HepG2 (cell line): ENCODE results near the gene KDM3B. TPM values are rescaled to one million over a fixed set of nuclear protein-coding genes. Genes with fewer than 3 reads are reported as not detected.

Experiments used
- HOXA3 ChIP-seq: sonication (generic); formaldehyde crosslinking; IDR thresholded peaks from 2 replicates; pipeline ENCODE4 v1.5.0; 2020; ENCODE audit warnings: missing genetic modification reagents
- MLX ChIP-seq: IDR thresholded peaks from 2 replicates; pipeline ENCODE4 v1.6.1; 2016
- MTERF4 ChIP-seq: sonication (generic); formaldehyde crosslinking; IDR thresholded peaks from 2 replicates; pipeline ENCODE4 v1.8.0; 2023; ENCODE audit warnings: mild to moderate bottlenecking, missing genetic modification reagents
- SMAD9 ChIP-seq: sonication (generic); formaldehyde crosslinking; IDR thresholded peaks from 2 replicates; pipeline ENCODE4 v1.5.1; 2020; ENCODE audit warnings: mild to moderate bottlenecking, missing genetic modification reagents
- SP1 ChIP-seq, 2 experiments: fragments of 450-650 bp in 1 of 2; sonication (generic) in 1 of 2; formaldehyde crosslinking in 1 of 2; IDR thresholded peaks; 2 replicates each; pipeline versions ENCODE4 v1.4.0 to v1.6.1; 2016 to 2020; ENCODE audit warnings: missing genetic modification reagents in 1 of 2
- STAG1 ChIP-seq: sonication (generic); formaldehyde crosslinking; IDR thresholded peaks from 2 replicates; pipeline ENCODE4 v1.4.0; 2020; ENCODE audit warnings: missing genetic modification reagents
- U2AF1 ChIP-seq: fragments of 200-400 bp; formaldehyde crosslinking; optimal IDR thresholded peaks from 2 replicates; pipeline ENCODE3; 2017; ENCODE audit warnings: mild to moderate bottlenecking, low read depth, low read length
- USF2 ChIP-seq, 2 experiments: sonication (generic) in 1 of 2; formaldehyde crosslinking in 1 of 2; IDR thresholded peaks; 2 replicates each; pipeline versions ENCODE4 v1.5.1 to v1.6.1; 2011 to 2020; ENCODE audit warnings: borderline replicate concordance in 1 of 2, low read depth in 1 of 2, low read length in 1 of 2, mild to moderate bottlenecking in 1 of 2, missing genetic modification reagents in 1 of 2, moderate library complexity in 1 of 2
- WIZ ChIP-seq: sonication (generic); formaldehyde crosslinking; IDR thresholded peaks from 2 replicates; pipeline ENCODE4 v1.5.1; 2020; ENCODE audit warnings: mild to moderate bottlenecking, missing genetic modification reagents
- ZBTB26 ChIP-seq: IDR thresholded peaks from 2 replicates; pipeline ENCODE4 v1.6.1; 2016; ENCODE audit warnings: missing compliant biosample characterization, missing genetic modification reagents, borderline replicate concordance
- ZEB1 ChIP-seq: IDR thresholded peaks from 2 replicates; pipeline ENCODE4 v1.6.1; 2012; ENCODE audit warnings: mild to moderate bottlenecking, low read depth, inconsistent platforms; ENCODE audit not compliant: insufficient replicate concordance
- ZMAT5 ChIP-seq: sonication (generic); formaldehyde crosslinking; IDR thresholded peaks from 2 replicates; pipeline ENCODE4 v1.5.0; 2020; ENCODE audit warnings: mild to moderate bottlenecking, low read depth, missing genetic modification reagents, borderline replicate concordance
- ZNF275 ChIP-seq: sonication (generic); formaldehyde crosslinking; IDR thresholded peaks from 2 replicates; pipeline ENCODE4 v1.8.0; 2022; ENCODE audit warnings: missing genetic modification reagents, mild to moderate bottlenecking, inconsistent platforms, borderline replicate concordance
- ZNF282 ChIP-seq: fragments of 450-650 bp; IDR thresholded peaks from 2 replicates; pipeline ENCODE4 v1.6.1; 2018; ENCODE audit not compliant: partially characterized antibody
- ZNF296 ChIP-seq: sonication (generic); formaldehyde crosslinking; conservative IDR thresholded peaks from 2 replicates; pipeline ENCODE4 v1.5.0; 2020; ENCODE audit warnings: mild to moderate bottlenecking, missing genetic modification reagents
- ZNF546 ChIP-seq: sonication (generic); formaldehyde crosslinking; conservative IDR thresholded peaks from 2 replicates; pipeline ENCODE4 v1.8.1; 2023; ENCODE audit warnings: mild to moderate bottlenecking, missing genetic modification reagents
- ZNF773 ChIP-seq: sonication (generic); formaldehyde crosslinking; IDR thresholded peaks from 2 replicates; pipeline ENCODE4 v1.4.0; 2020; ENCODE audit warnings: missing genetic modification reagents, borderline replicate concordance
- ZXDC ChIP-seq: sonication (generic); formaldehyde crosslinking; IDR thresholded peaks from 2 replicates; pipeline ENCODE4 v1.5.0; 2020; ENCODE audit warnings: mild to moderate bottlenecking, missing genetic modification reagents
- ZZZ3 ChIP-seq: sonication (generic); formaldehyde crosslinking; IDR thresholded peaks from 2 replicates; pipeline ENCODE4 v1.4.0; 2020; ENCODE audit warnings: missing genetic modification reagents, mild to moderate bottlenecking, borderline replicate concordance
- polyA plus RNA-seq, 8 experiments: library from polyadenylated mRNA; depleted of rRNA in 3 of 8; stranded (reverse) in 7 of 8; unstranded in 1 of 8; fragments of >200 nt; fragmentation: Illumina TruSeq in 4 of 8; extraction: Trizol in 4 of 8; gene quantifications; 2 replicates each; pipeline versions ENCODE4 v1.2.1 to v1.2.3, GENCODE V29; 2011 to 2016; ENCODE audit warnings: low read depth in 4 of 8, missing spikeins in 1 of 8, mixed read lengths in 1 of 8; ENCODE audit not compliant: insufficient read depth in 1 of 8
- total RNA-seq, 5 experiments: library from RNA; depleted of rRNA; stranded (reverse); fragments of >200 nt; fragmentation: Illumina TruSeq; extraction: Trizol; gene quantifications; 2 replicates each; pipeline ENCODE4 v1.2.3, GENCODE V29; 2016; ENCODE audit warnings: low read depth in 1 of 5

Gene KDM3B
- total and polyA plus RNA-seq, 2 of the 13 experiments (the other 11 are each of a cell fraction or from before 2014, with no cell fraction given): 19.7 to 34.3 TPM

- TF ChIP-seq MLX (CRISPR knock-in tag) (no peak), ZNF275 (no peak), SP1 (IDR thresholded peaks at IDR 0.05) (no peak), SP1 (CRISPR knock-in tag; IDR thresholded peaks at IDR 0.05) (peak; percentile 74), ZNF546 (CRISPR knock-in tag) (no peak), U2AF1 (no peak), ZMAT5 (CRISPR knock-in tag) (no peak), STAG1 (CRISPR knock-in tag) (peak; percentile 29; the same call in 1 of the 2 replicates), ZNF296 (no peak), ZNF282 (no peak), ZEB1 (no peak), USF2 (IDR thresholded peaks at IDR 0.05; ENCODE audit: low read depth, low read length) (no peak), USF2 (CRISPR knock-in tag; IDR thresholded peaks at IDR 0.05; ENCODE audit: borderline replicate concordance) (no peak), SMAD9 (CRISPR knock-in tag) (no peak), ZBTB26 (no peak), MTERF4 (CRISPR knock-in tag) (no peak), WIZ (CRISPR knock-in tag) (0 out of 2 replicates have a peak, but pooled peaks have one; percentile 1), ZNF773 (CRISPR knock-in tag) (no peak), ZZZ3 (no peak), ZXDC (CRISPR knock-in tag) (no peak), HOXA3 (CRISPR knock-in tag) (peak; percentile 70)
Observed at GRCh38 chr5:138352071-138352721, at the start of gene KDM3B (continued).
